ENCODE results near the gene ZBTB7C.

The ZBTB7C gene

GRCh38 chr18:48184118-48184517, 225.1 kb downstream of the ZBTB7C start:
- no peak for DNase-seq

- DNase-seq = no peak
These were observed 225.6 kb downstream of the ZBTB7C start for GRCh38 chr18:48183613-48184012.

- no peak for DNase-seq
These were observed 226.4 kb downstream of the ZBTB7C start for GRCh38 chr18:48182779-48183178.

- DNase-seq = no peak
These were observed 227.3 kb downstream of the ZBTB7C start for GRCh38 chr18:48181857-48182256.

- no peak for DNase-seq
These were observed 227.9 kb downstream of the ZBTB7C start for GRCh38 chr18:48181087-48181823.

- DNase-seq = no peak
These were observed 229.5 kb downstream of the ZBTB7C start for GRCh38 chr18:48179666-48180065.

DNA sequence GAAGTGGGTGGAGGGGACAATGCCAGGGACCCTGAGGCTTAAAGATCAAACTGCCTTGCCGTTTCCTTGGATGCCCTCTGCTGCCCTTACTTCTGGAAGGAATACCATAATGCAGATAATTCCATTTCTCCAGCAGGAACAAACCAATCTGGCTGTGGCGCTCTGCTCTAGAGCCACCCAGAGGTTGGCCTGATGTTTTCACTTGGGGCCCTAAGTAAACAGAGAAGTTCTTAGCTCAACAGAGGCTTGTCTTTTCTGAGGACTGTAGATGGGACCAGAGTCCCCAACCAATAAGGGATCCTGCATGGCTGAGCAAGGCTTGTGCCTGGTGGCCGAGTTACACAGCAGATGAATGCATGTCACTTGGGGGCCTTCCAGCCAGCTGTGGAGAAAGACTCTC, 230.2 kb downstream of the ZBTB7C start:
- no peak for DNase-seq

- no peak for DNase-seq
These were observed 232.3 kb downstream of the ZBTB7C start for GRCh38 chr18:48176909-48177308.

GRCh38 chr18:48173557-48173956, 235.6 kb downstream of the ZBTB7C start:
- no peak for DNase-seq

DNA sequence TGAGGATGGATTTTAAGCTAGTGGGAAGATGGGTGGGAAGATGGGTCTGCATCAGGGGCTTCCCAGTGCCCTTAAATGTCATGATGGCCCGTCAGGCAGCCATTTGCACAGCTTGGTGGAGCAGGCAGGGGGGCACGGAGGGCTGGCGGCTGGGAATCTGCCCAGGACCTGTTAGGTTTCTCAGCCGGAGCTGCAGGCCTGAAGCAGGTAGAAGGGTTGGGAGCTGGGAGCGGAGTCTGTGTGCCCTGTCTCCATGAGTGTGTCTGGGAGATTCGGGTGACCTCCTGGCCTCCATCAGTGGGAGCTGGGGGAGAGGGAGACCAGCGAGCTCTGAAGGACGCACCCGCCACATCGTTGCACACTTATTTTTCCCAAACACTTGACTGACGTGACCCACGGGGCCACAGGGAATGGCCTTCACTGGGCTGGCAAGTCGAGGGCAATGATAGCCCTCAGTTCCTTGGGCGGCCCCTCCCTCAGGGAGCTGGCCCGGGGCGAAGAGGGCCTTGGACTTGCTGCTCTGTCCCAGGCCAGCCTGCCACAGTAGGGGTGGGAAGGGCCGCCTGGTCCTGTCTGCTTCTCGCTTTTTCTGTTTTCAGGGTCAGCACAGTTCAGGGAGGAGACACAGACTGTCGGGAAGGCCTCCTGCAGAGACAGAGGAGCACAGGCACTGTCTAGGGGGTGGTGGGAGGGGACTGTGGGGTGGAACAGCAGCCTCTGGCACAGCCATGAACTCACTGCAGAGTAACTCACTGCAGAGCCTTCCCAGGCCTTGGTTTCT, 236.8 kb downstream of the ZBTB7C start:
- DNase-seq = no peak

- no peak for DNase-seq
These were observed 237.5 kb downstream of the ZBTB7C start for GRCh38 chr18:48171490-48172188.

GRCh38 chr18:48170651-48171050, 238.5 kb downstream of the ZBTB7C start:
- DNase-seq = no peak

DNA sequence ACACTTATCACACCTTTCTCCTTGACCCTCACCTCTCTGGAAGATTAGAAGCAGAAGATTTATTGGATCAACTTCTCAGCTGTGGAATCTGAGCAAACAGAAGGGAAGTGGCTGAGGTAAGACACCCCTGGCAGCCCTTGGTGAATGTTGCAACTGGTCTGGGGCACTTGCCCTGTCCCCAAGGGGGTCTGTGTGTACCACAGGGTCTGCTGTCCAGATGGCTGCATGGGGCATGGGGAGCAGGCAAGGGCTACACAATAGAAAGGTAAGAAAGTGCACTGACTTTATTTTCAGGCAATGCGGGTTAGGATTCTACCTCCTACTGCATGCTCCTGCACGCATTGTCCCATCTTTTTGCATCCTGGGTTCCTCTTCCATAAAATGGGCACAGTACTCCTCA, 240.3 kb downstream of the ZBTB7C start:
- no peak for DNase-seq

GRCh38 chr18:48167897-48168253, 241.3 kb downstream of the ZBTB7C start:
- DNase-seq = no peak

DNA sequence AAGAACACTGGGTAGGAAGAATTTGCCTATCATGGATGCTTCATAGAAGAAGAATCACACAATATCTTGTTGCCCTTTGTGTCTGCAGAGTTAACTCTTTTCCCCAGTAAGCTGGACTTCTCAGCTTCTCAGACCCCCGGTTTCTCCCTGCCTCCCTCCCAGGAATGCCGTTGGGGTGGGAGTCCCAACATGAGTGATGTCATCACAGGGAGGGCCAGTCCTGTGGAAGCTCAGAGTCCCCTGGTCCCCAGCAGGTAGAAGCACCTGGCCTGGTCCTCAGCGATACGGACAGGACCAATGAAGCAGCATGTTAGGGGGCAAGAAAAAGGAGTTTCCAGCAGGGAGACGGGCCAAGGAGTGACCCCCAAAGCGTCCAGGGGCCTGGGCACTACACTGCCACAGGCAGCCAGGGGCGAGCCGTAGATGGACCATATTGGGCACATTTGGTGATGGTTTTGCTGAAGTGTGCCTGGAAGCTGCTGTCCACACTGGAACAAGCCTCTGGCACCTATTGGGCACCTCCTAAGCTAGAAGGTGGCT, 242.8 kb downstream of the ZBTB7C start:
- DNase-seq = no peak

DNA sequence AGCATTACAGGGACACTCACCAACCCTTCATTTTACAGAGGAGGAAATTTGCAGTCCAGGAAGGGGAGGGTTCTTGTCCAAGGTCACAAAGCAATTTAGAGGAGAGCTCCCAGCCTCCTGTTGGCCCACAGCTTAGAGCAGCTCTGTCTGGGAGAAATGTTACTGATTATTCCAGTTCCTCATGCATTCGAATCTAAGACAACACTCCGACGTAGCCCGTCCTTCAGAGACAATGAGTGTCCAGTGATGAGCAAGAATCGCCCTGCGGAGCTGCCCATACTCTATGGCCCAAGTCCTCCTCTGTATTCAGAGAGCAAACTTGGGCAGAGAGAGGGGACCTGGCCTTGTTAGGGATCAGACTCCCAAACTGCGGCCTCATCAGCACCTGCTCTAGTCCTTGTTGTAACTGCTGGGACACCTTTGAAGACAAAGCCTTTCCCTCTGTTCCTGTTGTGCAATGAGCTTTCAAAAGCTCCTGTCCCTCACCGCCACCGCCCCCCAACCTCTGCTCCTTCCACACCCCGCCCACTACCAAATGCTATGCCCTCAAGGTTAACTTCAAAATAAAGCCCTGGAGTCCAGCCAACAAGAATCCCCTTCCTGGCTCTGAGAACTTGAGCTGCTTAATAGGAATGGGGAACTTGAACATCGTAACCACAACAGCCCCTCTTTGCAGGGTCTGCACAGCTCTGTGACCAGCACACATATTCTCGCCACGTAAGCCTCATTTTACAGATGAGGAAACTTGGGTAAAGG, 243.9 kb downstream of the ZBTB7C start:
- DNase-seq = no peak

DNA sequence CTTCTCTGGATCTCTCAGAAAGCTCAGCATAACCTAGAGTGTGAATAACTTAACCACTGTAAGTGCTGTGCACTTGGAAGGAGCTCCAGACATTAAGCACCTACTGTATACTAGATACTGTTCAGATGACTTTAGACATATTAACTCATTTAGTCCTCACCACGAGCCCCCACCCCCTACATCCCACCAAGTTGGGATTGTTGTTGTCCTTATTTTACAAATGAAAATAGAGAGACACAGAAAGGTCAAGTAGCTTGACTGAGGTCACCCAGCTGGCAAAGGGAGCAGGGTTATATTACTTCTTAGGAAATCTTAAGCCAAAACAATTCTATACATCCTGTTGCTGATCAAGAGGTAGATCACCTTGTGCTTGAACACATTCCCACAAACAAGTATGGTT, 244.5 kb downstream of the ZBTB7C start:
- DNase-seq = no peak

DNA sequence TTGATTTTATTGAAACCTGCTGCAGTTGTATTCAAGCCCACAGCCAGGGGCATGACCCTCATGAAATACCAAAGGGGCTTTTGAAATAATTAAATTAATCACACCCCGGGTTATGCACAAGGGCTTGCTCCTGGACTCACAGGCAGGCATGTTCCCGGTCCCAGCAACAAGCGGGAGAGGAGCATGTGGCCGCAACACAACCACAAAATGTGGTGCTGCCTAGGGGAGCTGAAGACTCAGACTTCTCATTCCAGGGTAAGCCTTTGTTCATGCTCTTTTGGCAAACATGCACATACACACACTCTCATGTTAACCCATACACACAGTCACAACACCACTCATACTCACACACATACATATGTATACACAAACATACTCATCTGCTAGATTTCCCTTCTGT, 245.1 kb downstream of the ZBTB7C start:
- DNase-seq = no peak

DNA sequence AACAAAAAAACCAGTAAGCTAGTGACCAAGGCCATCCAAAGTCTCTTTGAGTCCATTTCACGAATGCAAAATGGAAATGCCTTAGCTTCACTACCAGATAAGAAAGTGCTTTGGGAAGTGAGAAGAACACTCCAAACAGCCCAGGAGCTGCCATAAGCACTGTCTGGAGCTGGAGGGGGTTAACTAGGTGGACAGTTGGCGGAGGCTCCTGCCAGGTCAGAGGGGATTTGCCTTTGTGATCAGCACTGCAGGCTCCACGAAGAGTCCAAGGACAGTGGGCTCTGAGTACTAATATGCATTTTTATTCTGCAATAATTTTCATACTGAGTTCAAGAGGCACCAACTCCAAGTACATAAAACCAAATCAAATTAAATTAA, 245.5 kb downstream of the ZBTB7C start:
- DNase-seq = no peak

GRCh38 chr18:48162956-48163737, 246.0 kb downstream of the ZBTB7C start:
- no peak for DNase-seq

- DNase-seq = no peak
These were observed 247.1 kb downstream of the ZBTB7C start for GRCh38 chr18:48161911-48162698.
